Vagina (tissue), 2 donors: ENCODE data around the gene KRT86. TPM values are rescaled to one million over a fixed set of nuclear protein-coding genes. Genes with fewer than 3 reads are reported as not detected.

Experiments
- DNase-seq, 2 donors: peaks; one replicate each; pipeline ENCODE4 v3.0.0-alpha.2; 2017; ENCODE audit errors: extremely low spot score in 2 of 2
- H3K27ac ChIP-seq: fragments of 200-600 bp; sonication (generic); one replicate; pipeline ENCODE4 v1.5.1; 2019
- H3K27me3 ChIP-seq: fragments of 200-600 bp; sonication (generic); one replicate; pipeline ENCODE4 v1.5.1; 2019
- H3K36me3 ChIP-seq, 2 donors: fragments of 200-600 bp; sonication (generic); one replicate each; pipeline ENCODE4 v1.5.1; 2017 to 2019
- H3K4me1 ChIP-seq: fragments of 200-600 bp; sonication (generic); one replicate; pipeline ENCODE4 v1.5.1; 2019
- H3K4me3 ChIP-seq, 2 donors: fragments of 200-600 bp; sonication (generic); 1 replicate in 1 of 2; 2 replicates in 1 of 2; pipeline ENCODE4 v1.5.1; 2016 to 2019
- H3K9me3 ChIP-seq: fragments of 200-600 bp; sonication (generic); one replicate; pipeline ENCODE4 v1.5.1; 2019
- CTCF ChIP-seq, 3 experiments: fragments of 450-650 bp in 2 of 3; fragments of 200-600 bp in 1 of 3; sonication (generic) in 1 of 3; IDR thresholded peaks; one replicate each; pipeline ENCODE4 v1.5.1; 2017 to 2019; ENCODE audit warnings: antibody characterized with exemption in 3 of 3, mild to moderate bottlenecking in 2 of 3, moderate library complexity in 2 of 3
- POLR2A ChIP-seq, 2 donors: fragments of 450-650 bp; IDR thresholded peaks; one replicate each; pipeline ENCODE4 v1.6.1; 2017; ENCODE audit warnings: antibody characterized with exemption in 2 of 2, mild to moderate bottlenecking in 2 of 2, moderate library complexity in 2 of 2
- POLR2AphosphoS5 ChIP-seq, 2 donors: sonication (generic); formaldehyde crosslinking; IDR thresholded peaks; one replicate each; pipeline ENCODE4 v1.9.0; 2017; ENCODE audit warnings: antibody characterized with exemption in 2 of 2, mild to moderate bottlenecking in 2 of 2, low read depth in 1 of 2; ENCODE audit not compliant: insufficient read depth in 1 of 2
- intact Hi-C: fragments of 100-400 bp; cut with DNase I; formaldehyde crosslinking; loops from one replicate; pipeline ENCODE4 v1.15.1; 2023
- total RNA-seq: library from RNA; depleted of rRNA; stranded (reverse); fragments of >200 nt; gene quantifications from one replicate; pipeline ENCODE4 v1.2.3, GENCODE V29; 2016

Gene KRT86
- total RNA-seq, 1 donor from 2014 or later, result not detected

GRCh38 chr12:52327830-52328500 lies 53.5 kb downstream of the KRT86 start:
- Histone ChIP-seq H3K9me3 (no peaks in the 10 kb centered on the region), H3K27me3 (no peaks in the 10 kb centered on the region), H3K27ac (no peak overlapping the region), H3K36me3 (no peaks in the 10 kb centered on the region), H3K4me1 (peaks cover 7% of the 10 kb centered on the region), H3K4me3 (no peak overlapping the region)
- no peak for TF ChIP-seq POLR2A (IDR thresholded peaks at IDR 0.05)
- no peak for TF ChIP-seq CTCF (IDR thresholded peaks at IDR 0.05)
- no peak for TF ChIP-seq POLR2AphosphoS5 (IDR thresholded peaks at IDR 0.05; ENCODE audit: insufficient read depth in 1 of 2, low read depth in 1 of 2)
- no peak for DNase-seq
- intact Hi-C loops, result loop anchor here (5.0 kb wide), 1 partner anchor 171 kb away; no protein-coding TSS in a partner anchor

GRCh38 chr12:52331039-52331438 lies 56.6 kb downstream of the KRT86 start:
- H3K36me3 ChIP-seq, result no peaks in the 10 kb centered on the region
- no peaks in the 10 kb centered on the region for H3K9me3 ChIP-seq
- no peaks in the 10 kb centered on the region for H3K27me3 ChIP-seq
- DNase-seq, result no peak
- no peak overlapping the region for H3K4me3 ChIP-seq
- no peak for TF ChIP-seq POLR2A (IDR thresholded peaks at IDR 0.05)
- TF ChIP-seq POLR2AphosphoS5 (IDR thresholded peaks at IDR 0.05; ENCODE audit: insufficient read depth in 1 of 2, low read depth in 1 of 2), result no peak
- TF ChIP-seq CTCF (IDR thresholded peaks at IDR 0.05), result no peak
- no peak overlapping the region for H3K27ac ChIP-seq
- H3K4me1 ChIP-seq, result peaks cover 7% of the 10 kb centered on the region
- intact Hi-C loops, result no loop called here

GRCh38 chr12:52331833-52332232 lies 57.4 kb downstream of the KRT86 start:
- no peak overlapping the region for H3K4me3 ChIP-seq
- H3K4me1 ChIP-seq, result peaks cover 7% of the 10 kb centered on the region
- no peak overlapping the region for H3K27ac ChIP-seq
- intact Hi-C loops, result no loop called here
- no peak for DNase-seq
- no peaks in the 10 kb centered on the region for H3K9me3 ChIP-seq
- TF ChIP-seq POLR2AphosphoS5 (IDR thresholded peaks at IDR 0.05; ENCODE audit: insufficient read depth in 1 of 2, low read depth in 1 of 2) (no peak), POLR2A (IDR thresholded peaks at IDR 0.05) (no peak), CTCF (IDR thresholded peaks at IDR 0.05) (no peak)
- H3K36me3 ChIP-seq, result no peaks in the 10 kb centered on the region
- H3K27me3 ChIP-seq, result no peaks in the 10 kb centered on the region

GRCh38 chr12:52332381-52332780 lies 57.9 kb downstream of the KRT86 start:
- peaks cover 7% of the 10 kb centered on the region for H3K4me1 ChIP-seq
- H3K27me3 ChIP-seq, result no peaks in the 10 kb centered on the region
- H3K36me3 ChIP-seq, result no peaks in the 10 kb centered on the region
- H3K4me3 ChIP-seq, result no peak overlapping the region
- H3K27ac ChIP-seq, result no peak overlapping the region
- TF ChIP-seq POLR2AphosphoS5 (IDR thresholded peaks at IDR 0.05; ENCODE audit: insufficient read depth in 1 of 2, low read depth in 1 of 2) (no peak), POLR2A (IDR thresholded peaks at IDR 0.05) (no peak), CTCF (IDR thresholded peaks at IDR 0.05) (no peak)
- no peak for DNase-seq
- H3K9me3 ChIP-seq, result no peaks in the 10 kb centered on the region
- intact Hi-C loops, result no loop called here

GRCh38 chr12:52333321-52333720 lies 58.9 kb downstream of the KRT86 start:
- Histone ChIP-seq H3K4me3 (no peak overlapping the region), H3K9me3 (no peaks in the 10 kb centered on the region), H3K36me3 (no peaks in the 10 kb centered on the region), H3K4me1 (no peaks in the 10 kb centered on the region), H3K27me3 (no peaks in the 10 kb centered on the region), H3K27ac (no peak overlapping the region)
- no peak for DNase-seq
- TF ChIP-seq CTCF (IDR thresholded peaks at IDR 0.05), result no peak
- no peak for TF ChIP-seq POLR2AphosphoS5 (IDR thresholded peaks at IDR 0.05; ENCODE audit: insufficient read depth in 1 of 2, low read depth in 1 of 2)
- no peak for TF ChIP-seq POLR2A (IDR thresholded peaks at IDR 0.05)
- intact Hi-C loops, result no loop called here
